IPS-NIHi7 (cell line): Measurements from ENCODE around the gene TSSC4.

Experiments used
- DNase-seq: peaks from one replicate; pipeline ENCODE4 v3.0.0; 2012; ENCODE audit warnings: mixed read lengths; ENCODE audit errors: extremely low spot score

TSSC4 gene

GRCh38 chr11:2447951-2448650, 47.6 kb downstream of the TSSC4 start:
- no peak for DNase-seq

- DNase-seq, result no peak
Observed at GRCh38 chr11:2448661-2449547, 48.4 kb downstream of the TSSC4 start.

- no peak for DNase-seq
Observed at GRCh38 chr11:2449548-2450320, 49.2 kb downstream of the TSSC4 start.

- no peak for DNase-seq
Observed at GRCh38 chr11:2450321-2451041, 49.9 kb downstream of the TSSC4 start.

- no peak for DNase-seq
Observed at GRCh38 chr11:2451336-2451735, 50.8 kb downstream of the TSSC4 start.

GRCh38 chr11:2451916-2452315, 51.4 kb downstream of the TSSC4 start:
- DNase-seq, result no peak

- DNase-seq, result no peak
Observed at GRCh38 chr11:2452321-2453012, 51.9 kb downstream of the TSSC4 start.

- DNase-seq, result no peak
Observed at GRCh38 chr11:2453436-2453835, 52.9 kb downstream of the TSSC4 start.
